ENCODE measurements around the gene MYO5B. TPM values are rescaled to one million over a fixed set of nuclear protein-coding genes. Genes with fewer than 3 reads are reported as not detected.

The MYO5B gene
- total and polyA plus RNA-seq, 2 of the 4 experiments (the other 2 are of a cell fraction) = 0.24 to 0.54 TPM

DNA sequence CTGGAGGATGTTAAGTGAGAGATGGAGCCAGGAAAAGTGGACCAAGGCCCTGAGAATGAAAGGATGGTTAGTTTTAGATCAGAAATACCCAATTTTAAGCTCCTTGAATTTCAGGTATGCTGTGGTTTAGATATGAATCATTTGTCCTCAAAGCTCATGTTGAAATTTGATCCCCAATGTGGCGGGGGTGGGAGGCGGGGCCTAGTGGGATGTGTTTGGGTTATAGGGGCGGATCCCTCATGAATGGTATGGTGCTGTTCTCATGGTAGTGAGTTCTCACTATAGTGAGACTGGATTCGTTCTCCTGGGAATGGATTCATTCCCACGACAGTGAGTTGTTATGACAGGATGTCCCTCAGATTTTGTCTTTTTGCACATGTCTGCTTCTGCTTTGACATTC is 11.4 kb downstream of the MYO5B start:
- H2AK5ac ChIP-seq (ENCODE audit: low read depth, low read length) = no peak overlapping the region
- intact Hi-C loops (cut with micrococcal nuclease) (loop anchor here (10.0 kb wide), 1 partner anchor 219 kb away; no protein-coding TSS in a partner anchor), in situ Hi-C loops (cut with MboI; ENCODE audit: low sequenced_read_pairs) (loop anchor here (25.0 kb wide), 1 partner anchor 671 kb away; no protein-coding TSS in a partner anchor), dilution Hi-C loops (cut with HindIII; ENCODE audit: low sequenced_read_pairs, unreplicated experiment) (no loop called here)
- TF ChIP-seq MXI1 (IDR thresholded peaks at IDR 0.05; ENCODE audit: borderline replicate concordance, low read depth, low read length) (no peak), FOS (IDR thresholded peaks at IDR 0.05; ENCODE audit: low read depth, low read length) (no peak), RAD21 (IDR thresholded peaks at IDR 0.05; ENCODE audit: low read length) (no peak), CEBPB (IDR thresholded peaks at IDR 0.05; ENCODE audit: low read depth, low read length) (no peak), MAZ (IDR thresholded peaks at IDR 0.05; ENCODE audit: borderline replicate concordance, low read depth, low read length) (no peak), NFE2L2 (IDR thresholded peaks at IDR 0.05; ENCODE audit: low read depth, low read length) (no peak), MAFK (IDR thresholded peaks at IDR 0.05; ENCODE audit: low read depth, low read length) (no peak), RCOR1 (IDR thresholded peaks at IDR 0.05; ENCODE audit: insufficient replicate concordance, low read length) (no peak), POLR2A (IDR thresholded peaks at IDR 0.05; ENCODE audit: low read depth, low read length) (no peak), BHLHE40 (IDR thresholded peaks at IDR 0.05; ENCODE audit: low read depth, low read length) (no peak), CHD1 (IDR thresholded peaks at IDR 0.05; ENCODE audit: low read depth, low read length) (no peak)
- TF ChIP-seq, protein P1, sequence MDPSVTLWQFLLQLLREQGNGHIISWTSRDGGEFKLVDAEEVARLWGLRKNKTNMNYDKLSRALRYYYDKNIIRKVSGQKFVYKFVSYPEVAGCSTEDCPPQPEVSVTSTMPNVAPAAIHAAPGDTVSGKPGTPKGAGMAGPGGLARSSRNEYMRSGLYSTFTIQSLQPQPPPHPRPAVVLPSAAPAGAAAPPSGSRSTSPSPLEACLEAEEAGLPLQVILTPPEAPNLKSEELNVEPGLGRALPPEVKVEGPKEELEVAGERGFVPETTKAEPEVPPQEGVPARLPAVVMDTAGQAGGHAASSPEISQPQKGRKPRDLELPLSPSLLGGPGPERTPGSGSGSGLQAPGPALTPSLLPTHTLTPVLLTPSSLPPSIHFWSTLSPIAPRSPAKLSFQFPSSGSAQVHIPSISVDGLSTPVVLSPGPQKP (IDR thresholded peaks at IDR 0.05; ENCODE audit: borderline replicate concordance, low read depth, low read length) = no peak
- TF ChIP-seq, protein P2, sequence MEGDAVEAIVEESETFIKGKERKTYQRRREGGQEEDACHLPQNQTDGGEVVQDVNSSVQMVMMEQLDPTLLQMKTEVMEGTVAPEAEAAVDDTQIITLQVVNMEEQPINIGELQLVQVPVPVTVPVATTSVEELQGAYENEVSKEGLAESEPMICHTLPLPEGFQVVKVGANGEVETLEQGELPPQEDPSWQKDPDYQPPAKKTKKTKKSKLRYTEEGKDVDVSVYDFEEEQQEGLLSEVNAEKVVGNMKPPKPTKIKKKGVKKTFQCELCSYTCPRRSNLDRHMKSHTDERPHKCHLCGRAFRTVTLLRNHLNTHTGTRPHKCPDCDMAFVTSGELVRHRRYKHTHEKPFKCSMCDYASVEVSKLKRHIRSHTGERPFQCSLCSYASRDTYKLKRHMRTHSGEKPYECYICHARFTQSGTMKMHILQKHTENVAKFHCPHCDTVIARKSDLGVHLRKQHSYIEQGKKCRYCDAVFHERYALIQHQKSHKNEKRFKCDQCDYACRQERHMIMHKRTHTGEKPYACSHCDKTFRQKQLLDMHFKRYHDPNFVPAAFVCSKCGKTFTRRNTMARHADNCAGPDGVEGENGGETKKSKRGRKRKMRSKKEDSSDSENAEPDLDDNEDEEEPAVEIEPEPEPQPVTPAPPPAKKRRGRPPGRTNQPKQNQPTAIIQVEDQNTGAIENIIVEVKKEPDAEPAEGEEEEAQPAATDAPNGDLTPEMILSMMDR (conservative IDR thresholded peaks at IDR 0.05; ENCODE audit: low read depth, low read length) = no peak
- TF ChIP-seq, protein P3, sequence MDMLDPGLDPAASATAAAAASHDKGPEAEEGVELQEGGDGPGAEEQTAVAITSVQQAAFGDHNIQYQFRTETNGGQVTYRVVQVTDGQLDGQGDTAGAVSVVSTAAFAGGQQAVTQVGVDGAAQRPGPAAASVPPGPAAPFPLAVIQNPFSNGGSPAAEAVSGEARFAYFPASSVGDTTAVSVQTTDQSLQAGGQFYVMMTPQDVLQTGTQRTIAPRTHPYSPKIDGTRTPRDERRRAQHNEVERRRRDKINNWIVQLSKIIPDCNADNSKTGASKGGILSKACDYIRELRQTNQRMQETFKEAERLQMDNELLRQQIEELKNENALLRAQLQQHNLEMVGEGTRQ (IDR thresholded peaks at IDR 0.05; ENCODE audit: low read depth, low read length) = no peak
- H4K5ac ChIP-seq (ENCODE audit: low read depth, low read length) = no peak overlapping the region
- no peaks in the 10 kb centered on the region for H4K20me1 ChIP-seq (ENCODE audit: insufficient read depth, low read length)
- no peaks in the 10 kb centered on the region for H3K9me3 ChIP-seq (ENCODE audit: control insufficient read depth, insufficient read depth, low read length)
- H2BK15ac ChIP-seq (ENCODE audit: low read depth, low read length) = no peak overlapping the region
- H3K79me1 ChIP-seq (ENCODE audit: low read depth in 1 of 2, low read length in 2 of 2) = no peaks in the 10 kb centered on the region
- H4K91ac ChIP-seq (ENCODE audit: insufficient read depth, low read depth, low read length) = no peak overlapping the region
- no peak overlapping the region for H2BK20ac ChIP-seq (ENCODE audit: low read depth, low read length)
- no peak overlapping the region for H2AK9ac ChIP-seq (replicated peaks; ENCODE audit: low read depth, low read length, poor library complexity)
- POLR2A ChIA-PET (ENCODE audit: unreplicated experiment) = no interaction called here
- H3K36me3 ChIP-seq (ENCODE audit: control insufficient read depth, insufficient read depth, low read length) = no peaks in the 10 kb centered on the region
- no peak overlapping the region for H2AFZ ChIP-seq (replicated peaks; ENCODE audit: low read length, poor library complexity)
- H3K4me1 ChIP-seq (ENCODE audit: control insufficient read depth, insufficient read depth, low read length) = no peaks in the 10 kb centered on the region
- H3K9me1 ChIP-seq (ENCODE audit: insufficient read depth, low read length) = no peaks in the 10 kb centered on the region
- H3K4me2 ChIP-seq (ENCODE audit: low read depth, low read length) = no peak overlapping the region
- H3K4me3 ChIP-seq (ENCODE audit: insufficient read depth, low read depth, low read length) = no peak overlapping the region
- H3K4ac ChIP-seq (ENCODE audit: low read depth, low read length) = no peak overlapping the region
- H3K56ac ChIP-seq (ENCODE audit: extremely low read depth, insufficient read depth, low read length) = no peak overlapping the region
- no peak overlapping the region for H2BK120ac ChIP-seq (ENCODE audit: low read depth, low read length)
- BruUV-seq (replicated peaks) = no TSS peak
- H3K23ac ChIP-seq (ENCODE audit: low read depth, low read length) = no peak overlapping the region
- H3K27me3 ChIP-seq (ENCODE audit: control insufficient read depth, insufficient read depth, low read length) = no peaks in the 10 kb centered on the region; the same call in 1 of the 2 replicates
- CTCF ChIA-PET = no interaction called here
- no CpG with 5 or more reads among the region's 5 CpGs for WGBS, 2 experiments (ENCODE audit: extremely low coverage in 2 of 2, insufficient read length in 1 of 2)
- no peak overlapping the region for H3K27ac ChIP-seq (ENCODE audit: insufficient read depth, low read length)
- H3K14ac ChIP-seq (replicated peaks; ENCODE audit: low read depth, low read length) = no peak overlapping the region
- no peak overlapping the region for H3K18ac ChIP-seq (ENCODE audit: low read depth, low read length)
- H3K9ac ChIP-seq (ENCODE audit: low read depth, low read length) = no peak overlapping the region
- no peak overlapping the region for H2BK5ac ChIP-seq (ENCODE audit: low read depth, low read length, poor library complexity, severe bottlenecking)
- DNase-seq (peak; percentile 31), ATAC-seq (ENCODE audit: low read depth) (no peak)
- no peak overlapping the region for H4K8ac ChIP-seq (ENCODE audit: low read depth in 2 of 2, low read length in 2 of 2)

All from IMR-90 (cell line).